Embryonic facial prominence (tissue), 1 donor: Measurements from ENCODE around the gene ZNF273.
"Not testable (repeated sequence)": the region's sequence is repeated elsewhere in the genome, so short reads cannot be mapped to it uniquely, and the experiment has no call there.

Experiments used
- DNase-seq: peaks from one replicate; pipeline ENCODE4 v3.0.0-alpha.2; 2016; ENCODE audit errors: extremely low spot score

The ZNF273 gene

DNA sequence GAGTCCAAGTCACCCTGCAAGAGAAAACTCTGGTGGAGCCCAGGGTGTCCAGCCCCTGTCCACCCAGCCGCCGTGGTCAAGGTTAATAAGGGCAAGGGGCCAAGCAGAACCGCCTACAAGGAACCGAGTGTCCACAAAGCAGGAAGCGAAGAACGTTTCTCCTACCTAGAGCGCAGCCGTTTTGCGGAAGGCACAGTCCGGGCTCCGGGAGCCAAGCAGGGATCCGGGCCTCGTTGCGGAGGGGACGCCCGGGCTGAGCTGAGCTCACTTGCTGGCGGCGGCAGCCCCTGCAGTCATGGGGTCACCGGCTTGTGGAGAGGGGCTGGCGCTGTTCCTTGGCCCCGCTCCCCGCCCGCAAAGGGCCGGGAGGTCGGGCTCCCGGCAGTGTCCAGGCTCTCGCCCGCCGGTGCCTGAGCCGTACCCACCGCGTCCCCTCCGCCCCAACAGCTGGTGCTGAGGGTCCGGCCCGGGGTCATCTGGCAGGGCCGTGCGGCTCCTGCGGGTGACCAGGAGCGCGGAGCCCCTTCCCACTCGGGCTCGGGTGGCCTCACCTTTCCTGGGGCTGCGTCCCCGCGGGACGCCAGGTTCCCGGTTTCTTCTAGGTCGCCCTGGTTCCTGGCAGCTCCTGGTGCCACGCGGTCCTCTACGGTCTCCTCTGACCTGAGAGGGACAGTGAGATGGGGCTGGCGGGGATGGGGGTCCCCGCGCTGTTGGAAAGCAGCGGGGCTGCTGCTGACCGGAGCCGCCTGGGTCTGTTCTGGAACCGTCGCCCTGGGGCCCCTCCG is 14.0 kb upstream of the ZNF273 start:
- DNase-seq: no peak

DNA sequence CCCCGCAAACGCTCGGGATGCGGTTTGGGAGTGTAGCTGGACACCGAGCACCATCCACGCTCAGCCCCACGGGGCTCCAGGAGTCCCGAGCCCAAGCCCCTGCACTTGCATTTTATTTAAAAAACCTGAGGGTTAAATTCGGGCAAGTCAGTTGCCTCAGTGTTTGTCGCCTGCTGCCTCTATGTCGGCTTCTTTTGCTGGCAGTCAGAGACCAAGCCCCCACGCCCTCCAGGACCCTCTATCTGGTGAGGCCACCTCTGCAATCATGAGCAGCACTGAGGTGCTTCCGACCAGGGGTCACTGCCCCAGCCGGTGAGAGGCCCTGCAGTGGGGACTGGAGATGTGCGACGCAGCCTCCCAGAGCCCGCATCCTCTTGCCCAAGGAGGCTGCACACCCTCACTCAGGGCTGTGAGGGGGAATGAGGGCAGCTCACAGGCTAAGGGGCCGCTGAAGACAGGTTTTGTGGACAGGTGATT is 13.3 kb upstream of the ZNF273 start:
- DNase-seq: no peak

DNA sequence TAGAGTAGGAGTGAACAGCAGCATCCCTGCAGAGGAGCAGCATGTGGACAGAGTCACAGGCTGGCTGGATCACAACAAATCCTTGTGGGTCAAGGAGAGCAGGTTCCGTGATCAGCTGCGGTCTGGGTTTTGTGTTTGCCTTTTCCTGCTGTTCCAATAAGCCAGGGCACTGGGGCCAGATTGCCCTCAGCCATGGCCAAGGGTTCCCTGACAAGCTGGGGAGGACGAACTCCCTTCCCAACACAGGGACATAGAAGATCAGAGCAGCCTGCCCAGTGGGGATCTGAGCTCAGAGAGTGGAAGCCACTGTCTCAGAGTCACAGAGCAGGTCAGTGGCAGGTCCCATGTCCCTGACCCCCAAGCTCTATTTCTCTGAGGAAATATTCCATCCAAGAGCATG is 12.8 kb upstream of the ZNF273 start:
- DNase-seq: not testable (repeated sequence)

DNA sequence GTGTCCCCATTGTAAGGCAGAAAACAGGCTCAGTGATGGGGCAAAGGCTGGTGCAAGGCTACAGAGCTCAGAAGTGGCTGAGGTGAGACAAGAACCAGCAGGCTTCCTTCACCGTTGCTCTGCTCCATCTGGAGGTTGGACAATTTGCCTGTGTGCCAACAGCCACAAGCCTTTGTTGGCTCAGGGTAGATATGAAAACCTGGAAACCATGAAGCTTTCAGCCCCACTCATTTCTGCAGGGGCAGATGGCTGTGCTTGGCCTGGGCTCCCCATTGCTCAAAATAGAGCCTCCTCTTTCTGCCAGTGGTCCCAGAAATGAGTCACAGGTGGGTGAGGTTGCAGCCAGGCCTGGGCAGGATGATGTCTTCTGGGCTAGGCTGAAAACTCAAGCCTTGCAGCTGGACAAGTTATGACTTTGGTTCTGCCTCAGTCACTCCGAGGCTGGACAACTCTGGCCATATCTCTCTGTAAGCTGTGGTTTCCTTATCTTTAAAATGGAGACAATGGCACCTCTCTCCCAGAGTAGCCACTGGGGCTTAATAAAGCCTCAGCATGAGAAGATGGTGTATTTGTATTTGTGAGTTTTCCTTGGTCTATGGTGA is 12.2 kb upstream of the ZNF273 start:
- no peak for DNase-seq

DNA sequence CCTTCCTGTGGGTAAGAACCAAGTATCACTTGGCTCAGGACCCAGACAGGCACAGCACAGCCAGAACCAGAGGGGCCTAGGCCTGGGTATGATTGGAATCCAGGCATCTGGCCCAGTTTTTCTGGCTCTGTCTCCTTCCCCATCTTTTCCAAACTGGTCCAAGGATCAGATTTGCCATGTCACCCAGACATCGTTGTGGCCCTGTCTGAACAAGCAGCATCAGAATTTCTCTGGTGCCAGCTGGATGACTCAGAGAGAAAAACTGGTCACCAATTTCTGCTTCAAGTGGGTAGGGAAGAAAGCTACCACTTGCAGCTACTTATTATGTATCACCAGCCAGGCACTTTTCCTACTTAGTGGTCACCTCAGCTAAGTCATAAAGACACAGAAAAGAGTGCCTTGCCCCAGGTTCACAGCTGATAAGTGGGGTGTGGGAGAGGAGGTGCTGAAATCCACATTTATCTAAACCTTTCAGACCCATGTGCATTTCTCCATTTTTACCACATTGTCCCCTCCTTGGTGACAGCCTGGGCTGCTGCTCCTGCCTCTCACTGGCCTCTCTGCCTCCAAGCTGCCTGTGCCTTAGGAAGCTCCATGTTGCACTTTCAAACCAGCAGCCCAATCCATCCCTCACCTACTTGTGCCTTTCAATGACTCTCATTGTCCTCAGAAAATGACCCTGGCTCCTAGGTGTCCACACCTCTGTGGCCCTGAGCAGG is 11.6 kb upstream of the ZNF273 start:
- not testable (repeated sequence) for DNase-seq

DNA sequence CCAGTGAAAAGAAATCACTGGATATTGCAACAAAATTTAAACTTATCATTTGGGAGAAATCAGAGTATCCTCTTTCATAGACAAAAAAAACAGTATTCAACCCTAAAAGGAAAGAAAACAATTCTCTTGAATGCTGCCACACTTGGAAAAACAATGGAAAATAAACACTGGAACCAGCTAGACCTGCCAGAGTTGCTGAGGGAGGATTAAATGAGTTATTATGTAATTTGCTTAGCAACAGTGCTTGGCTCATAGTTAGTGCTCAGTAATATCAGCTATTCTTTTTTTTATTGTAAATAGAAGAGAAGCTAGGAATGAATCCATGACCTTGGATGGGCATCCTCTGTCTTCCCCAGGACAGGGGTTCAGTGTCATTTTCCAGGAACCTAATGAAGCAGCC is 11.0 kb upstream of the ZNF273 start:
- no peak for DNase-seq

DNA sequence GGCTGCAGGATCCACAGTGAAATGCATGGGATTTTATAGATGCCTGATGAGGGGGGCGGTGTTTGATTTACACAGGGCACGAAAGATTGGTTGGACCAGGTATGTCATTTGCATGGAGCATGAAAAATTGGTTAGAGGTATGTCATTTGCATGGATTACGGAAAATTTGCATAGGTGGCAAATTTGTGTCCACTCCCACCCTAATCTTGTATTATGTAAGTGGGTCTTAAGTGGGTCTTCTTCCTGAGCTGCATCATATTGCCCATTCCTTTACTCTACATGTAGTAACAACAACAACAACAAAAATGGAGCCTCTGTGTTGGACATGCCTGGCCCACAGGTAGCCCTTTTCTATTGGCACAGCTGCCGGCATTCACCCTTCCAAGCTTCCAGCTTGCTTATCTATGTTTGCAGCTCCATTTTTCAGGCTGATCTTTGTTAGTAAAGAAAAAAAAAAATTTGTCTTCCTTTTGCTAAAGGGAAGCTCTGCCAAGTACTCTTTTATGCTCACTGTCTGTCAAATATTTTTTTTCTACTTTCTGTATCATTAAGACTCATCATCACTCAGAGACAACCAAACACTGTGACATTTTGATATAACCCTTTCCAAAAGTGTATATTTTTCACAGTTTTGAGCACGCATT is 10.3 kb upstream of the ZNF273 start:
- no peak for DNase-seq

DNA sequence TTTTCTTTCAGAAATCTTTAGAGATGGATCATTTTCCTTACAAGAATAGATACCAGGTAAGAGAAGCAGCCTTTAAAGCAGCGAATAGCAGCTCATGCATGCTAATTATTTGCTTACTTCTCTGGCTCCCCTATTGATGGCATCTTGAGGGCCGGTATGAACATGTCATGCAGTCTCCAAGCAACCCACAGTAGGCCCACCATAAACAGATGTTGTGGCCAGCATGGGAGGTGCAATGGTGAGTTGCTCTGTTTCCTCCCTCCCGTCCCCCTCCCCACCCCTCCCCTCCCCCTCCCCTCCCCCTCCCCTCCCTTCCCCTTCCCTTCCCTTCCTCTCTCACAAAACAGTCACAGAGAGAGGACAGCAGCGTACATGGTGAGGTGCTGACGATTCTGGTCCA is 9.7 kb upstream of the ZNF273 start:
- DNase-seq: no peak

DNA sequence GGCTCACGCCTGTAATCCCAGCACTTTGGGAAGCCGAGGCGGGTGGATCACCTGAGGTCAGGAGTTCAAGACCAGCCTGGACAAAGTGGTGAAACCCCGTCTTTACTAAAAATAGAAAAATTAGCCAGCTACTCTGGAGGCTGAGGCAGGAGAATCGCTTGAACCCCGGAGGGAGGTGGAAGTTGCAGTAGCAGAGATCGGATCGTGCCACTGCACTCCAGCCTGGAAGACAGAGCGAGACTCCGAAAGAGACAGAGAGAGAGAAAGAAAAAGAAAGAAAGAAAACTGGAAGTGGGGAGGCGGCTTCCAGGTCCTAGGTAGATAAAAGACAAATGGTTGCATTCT is 640 bp upstream of the ZNF273 start:
- not testable (repeated sequence) for DNase-seq

DNA sequence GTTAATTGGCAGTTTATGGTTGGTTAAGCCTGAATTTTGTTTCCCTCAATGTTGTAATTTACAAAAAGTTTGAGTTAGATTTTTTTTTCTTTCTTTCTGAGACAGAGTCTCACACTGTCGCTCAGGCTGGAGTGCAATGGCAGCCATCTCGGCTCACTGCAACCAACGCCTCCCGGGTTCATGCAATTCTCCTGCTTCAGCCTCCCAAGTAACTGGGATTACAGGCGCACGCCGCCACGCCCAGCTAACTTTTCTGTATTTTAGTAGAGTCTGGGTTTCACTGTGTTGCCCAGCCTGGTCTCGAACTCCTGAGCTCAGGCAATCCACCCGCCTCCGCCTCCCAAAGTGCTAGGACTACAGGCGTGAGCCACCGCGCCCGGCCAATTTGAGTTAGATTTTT is 935 bp downstream of the ZNF273 start:
- no peak for DNase-seq

DNA sequence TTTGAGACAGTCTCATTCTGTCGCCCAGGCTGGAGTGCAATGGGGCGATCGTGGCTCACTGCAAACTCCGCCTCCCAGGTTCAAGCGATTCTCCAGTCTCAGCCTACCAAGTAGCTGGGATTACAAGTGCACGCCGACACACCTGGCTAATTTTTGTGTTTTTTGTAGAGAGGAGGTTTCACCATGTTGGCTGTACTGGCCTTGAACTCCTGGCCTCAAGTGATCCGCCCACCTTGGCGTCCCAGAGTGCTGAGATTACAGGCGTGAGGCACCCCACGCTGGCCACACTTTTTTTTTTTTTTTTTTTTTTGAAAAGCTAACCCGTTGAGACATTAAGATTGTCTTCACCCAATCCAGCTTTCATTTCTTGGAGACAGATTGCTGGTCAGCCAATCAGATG is 2.1 kb downstream of the ZNF273 start:
- DNase-seq: no peak

DNA sequence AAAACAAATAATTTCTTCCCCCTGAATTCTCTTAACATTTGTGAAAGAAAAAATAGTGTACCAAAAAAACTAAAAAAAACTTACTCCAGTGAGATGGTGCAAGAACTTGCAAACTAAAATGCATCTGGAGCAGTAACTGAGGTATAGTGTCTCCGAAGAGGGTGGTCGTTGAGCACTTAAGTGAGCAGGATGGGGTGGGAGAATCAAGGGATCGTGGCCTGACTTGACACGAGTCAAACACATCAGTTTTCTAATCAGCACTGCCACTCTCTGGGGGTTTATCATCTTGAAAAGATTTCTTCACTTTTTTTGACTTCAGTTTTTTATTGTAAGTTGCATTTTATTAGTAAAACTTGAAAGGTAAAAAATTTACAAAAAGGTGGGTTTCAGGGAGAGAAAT is 2.5 kb downstream of the ZNF273 start:
- DNase-seq: no peak

DNA sequence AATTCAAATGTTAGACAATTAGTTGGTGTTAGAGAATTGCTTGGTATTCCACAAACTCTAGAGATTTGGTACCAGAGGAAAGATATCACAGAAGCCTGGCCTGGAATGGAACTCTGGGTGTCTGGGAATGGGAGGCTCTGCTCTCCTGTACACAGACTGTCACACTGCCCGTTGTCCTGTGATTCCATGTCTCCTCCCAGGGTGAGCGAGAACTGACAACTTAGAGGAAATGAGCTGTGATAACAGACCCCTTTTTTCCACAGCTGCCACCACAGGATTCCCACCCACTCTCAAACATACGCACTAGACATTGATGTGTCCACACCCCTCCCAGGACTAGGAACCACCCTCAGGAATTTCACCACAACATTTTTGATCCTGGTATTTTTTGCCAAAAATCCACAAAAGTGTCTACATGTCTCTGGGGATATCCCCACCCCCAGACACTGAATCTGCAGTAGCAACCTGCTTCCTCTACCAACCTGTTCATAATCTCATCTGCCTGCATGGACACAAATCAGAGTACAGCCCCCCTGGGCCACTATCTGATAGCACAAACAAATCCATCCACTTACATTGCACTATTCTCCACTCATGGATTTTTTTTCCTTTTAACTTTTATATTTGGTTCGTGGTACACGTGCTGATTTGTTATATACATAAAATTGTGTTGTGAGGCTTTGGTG is 4.7 kb downstream of the ZNF273 start:
- DNase-seq: no peak

DNA sequence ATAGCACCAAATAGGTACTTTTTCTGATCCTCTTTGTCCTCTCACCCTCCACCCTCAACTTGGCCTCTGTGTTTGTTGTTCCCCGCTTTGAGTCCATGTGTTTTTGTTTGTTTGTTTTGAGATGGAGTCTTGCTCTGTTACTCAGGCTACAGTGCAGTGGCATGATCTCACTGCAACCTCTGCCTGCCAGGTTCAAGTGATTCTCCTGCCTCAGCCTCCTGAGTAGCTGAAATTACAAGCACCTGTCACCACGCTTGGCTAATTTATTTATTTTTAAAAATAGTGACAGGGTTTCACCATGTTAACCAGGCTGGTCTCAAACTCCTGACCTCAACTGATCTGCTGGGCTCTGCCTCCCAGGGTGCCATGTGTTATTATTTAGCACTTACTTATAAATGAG is 5.3 kb downstream of the ZNF273 start:
- DNase-seq: no peak

DNA sequence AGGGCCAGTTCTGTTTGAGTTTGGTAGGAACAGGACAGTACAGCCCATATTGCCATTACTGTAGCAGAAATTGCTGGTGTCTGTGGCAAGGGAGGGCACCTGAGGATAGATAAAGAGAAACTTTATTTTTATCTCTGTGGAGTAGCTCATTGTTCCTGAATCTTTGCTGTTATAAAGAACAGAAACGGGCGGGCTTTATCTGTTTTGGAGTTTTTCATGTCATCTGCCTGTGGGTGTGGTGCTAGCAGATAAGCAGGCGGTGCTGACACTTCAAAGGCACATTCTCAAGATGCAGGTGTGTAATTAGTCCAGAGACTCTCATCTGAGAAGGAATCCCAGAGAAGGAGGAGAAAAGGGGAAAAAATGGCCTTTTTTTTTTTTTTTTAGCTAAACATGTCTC is 11.5 kb downstream of the ZNF273 start:
- DNase-seq: no peak

DNA sequence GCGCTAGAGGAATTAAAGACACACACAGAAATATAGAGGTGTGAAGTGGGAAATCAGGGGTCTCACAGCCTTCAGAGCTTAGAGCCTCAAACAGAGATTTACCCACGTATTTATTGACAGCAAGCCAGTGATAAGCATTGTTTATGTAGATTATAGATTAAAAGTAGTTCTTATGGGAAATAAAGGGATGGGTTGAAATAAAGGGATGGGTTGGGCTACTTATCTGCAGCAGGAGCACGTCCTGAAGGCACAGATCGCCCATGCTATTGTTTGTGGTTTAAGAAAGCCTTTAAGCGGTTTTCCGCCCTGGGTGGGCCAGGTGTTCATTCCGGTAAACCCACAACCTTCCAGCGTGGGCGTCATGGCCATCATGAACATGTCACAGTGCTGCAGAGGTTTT is 12.2 kb downstream of the ZNF273 start:
- not testable (repeated sequence) for DNase-seq

DNA sequence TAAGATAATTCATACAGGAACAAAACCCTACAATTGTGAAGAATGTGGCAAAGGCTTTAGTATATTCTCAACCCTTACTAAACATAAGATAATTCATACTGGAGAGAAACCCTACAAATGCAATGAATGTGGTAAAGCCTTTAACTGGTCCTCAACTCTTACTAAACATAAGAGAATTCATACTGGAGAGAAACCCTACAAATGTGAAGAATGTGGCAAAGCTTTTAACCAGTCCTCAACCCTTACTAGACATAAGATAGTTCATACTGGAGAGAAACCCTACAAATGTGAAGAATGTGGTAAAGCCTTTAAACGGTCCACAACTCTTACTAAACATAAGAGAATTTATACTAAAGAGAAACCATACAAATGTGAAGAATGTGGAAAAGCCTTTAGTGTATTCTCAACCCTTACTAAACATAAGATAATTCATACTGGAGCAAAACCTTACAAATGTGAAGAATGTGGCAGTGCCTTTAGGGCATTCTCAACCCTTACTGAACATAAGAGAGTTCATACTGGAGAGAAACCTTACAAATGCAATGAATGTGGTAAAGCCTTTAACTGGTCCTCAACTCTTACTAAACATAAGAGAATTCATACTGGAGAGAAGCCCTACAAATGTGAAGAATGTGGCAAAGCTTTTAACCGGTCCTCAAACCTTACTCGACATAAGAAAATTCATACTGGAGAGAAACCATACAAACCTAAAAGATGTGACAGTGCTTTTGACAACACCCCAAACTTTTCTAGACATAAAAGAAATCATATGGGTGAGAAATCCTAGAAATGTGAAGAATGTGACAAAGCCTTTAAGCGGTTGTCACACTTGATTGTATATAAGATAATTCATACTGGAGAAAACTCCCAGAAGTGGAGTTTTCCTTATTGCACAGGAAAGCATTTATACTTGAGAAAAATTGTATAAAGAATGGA is 25.4 kb downstream of the ZNF273 start:
- DNase-seq: not testable (repeated sequence)

DNA sequence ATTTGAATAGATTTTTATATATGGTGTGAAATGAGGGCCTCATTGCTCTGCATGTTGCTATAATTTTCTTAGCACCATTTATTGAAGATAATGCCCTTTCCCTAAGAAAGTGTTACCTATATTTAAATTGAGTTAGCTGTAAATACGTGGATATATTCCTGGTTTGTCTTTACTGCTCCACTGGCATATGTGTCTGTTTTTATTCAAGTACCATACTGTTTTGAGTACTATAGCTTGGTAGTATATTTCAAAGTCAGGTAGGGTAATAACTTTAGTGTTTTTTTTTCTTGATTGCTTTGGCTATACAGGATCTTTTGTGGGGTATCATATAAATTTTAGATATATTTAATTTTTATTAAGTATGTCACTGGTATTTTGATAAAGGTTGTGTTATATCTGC is 31.4 kb downstream of the ZNF273 start:
- no peak for DNase-seq

DNA sequence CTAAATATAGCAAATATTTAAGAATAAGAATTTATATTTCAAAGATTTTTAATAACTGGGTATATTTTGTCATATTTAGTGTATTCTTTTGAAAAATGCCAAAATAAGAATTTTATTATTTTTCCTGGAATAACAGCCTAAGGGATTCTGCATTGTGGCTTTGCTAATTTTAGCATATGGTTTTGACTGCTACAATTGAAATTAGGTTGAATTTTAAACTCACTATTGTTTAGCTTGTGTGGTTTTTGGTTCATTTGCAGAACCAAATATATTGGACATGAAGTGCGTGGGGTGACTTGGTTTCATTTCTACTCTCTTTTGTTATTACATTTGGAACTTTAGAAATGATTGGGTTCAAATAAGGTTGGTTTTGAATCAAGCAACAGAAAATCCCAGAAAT is 35.5 kb downstream of the ZNF273 start:
- DNase-seq: no peak

DNA sequence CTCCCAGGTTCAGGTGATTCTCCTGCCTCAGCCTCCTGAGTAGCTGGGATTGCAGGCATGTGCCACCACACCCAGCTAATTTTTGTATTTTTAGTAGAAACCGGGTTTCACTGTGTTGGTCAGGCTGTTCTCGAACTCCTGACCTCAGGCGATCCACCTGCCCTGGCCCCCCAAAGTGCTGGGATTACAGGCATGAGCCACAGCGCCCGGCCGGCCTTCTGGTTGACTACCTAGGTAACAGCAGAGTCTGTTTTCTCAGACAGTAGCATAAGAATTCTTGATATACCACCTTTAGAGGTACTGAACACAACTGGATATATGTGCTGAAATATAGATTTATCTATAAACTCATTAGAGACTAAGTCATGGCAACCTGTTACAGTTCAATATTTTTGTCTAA is 36.9 kb downstream of the ZNF273 start:
- not testable (repeated sequence) for DNase-seq
